Pancreas (tissue), 10 donors: Measurements from ENCODE around the gene EPN2. TPM values are rescaled to one million over a fixed set of nuclear protein-coding genes. Genes with fewer than 3 reads are reported as not detected.

ENCODE experiments used
- ATAC-seq, 4 donors: fragments of 200-7000 bp; cut with Tn5 transposase; one replicate each; pipeline versions ENCODE4 v1.8.0 to v1.9.1; 2020; ENCODE audit warnings: mild to moderate bottlenecking in 4 of 4, moderate library complexity in 4 of 4
- DNase-seq, 6 donors: peaks; one replicate each; pipeline ENCODE4 v3.0.0-alpha.2; 2020
- FAIRE-seq: peaks from 2 replicates; lab custom pipeline; 2012; peaks lifted over from hg19 to GRCh38; lab: Jason Lieb, UNC
- H3K27ac ChIP-seq, 4 donors: fragments of 200-600 bp; sonication (generic); 1 replicate in 3 of 4; 2 replicates in 1 of 4; pipeline versions ENCODE4 v1.5.0 to v1.8.0; 2020
- H3K27me3 ChIP-seq, 4 donors: fragments of 200-600 bp; one replicate each; pipeline ENCODE4 v1.8.0; 2021
- H3K36me3 ChIP-seq, 3 donors: fragments of 200-600 bp; sonication (generic) in 1 of 3; one replicate each; pipeline versions ENCODE4 v1.5.0 to v1.8.0; 2020 to 2021
- H3K4me1 ChIP-seq, 3 donors: fragments of 200-600 bp; one replicate each; pipeline ENCODE4 v1.8.0; 2021
- H3K4me3 ChIP-seq, 4 donors: fragments of 200-600 bp; sonication (generic) in 2 of 4; one replicate each; pipeline versions ENCODE4 v1.5.0 to v1.8.0; 2020 to 2021
- H3K9me3 ChIP-seq, 4 donors: fragments of 200-600 bp; one replicate each; pipeline ENCODE4 v1.8.0; 2021
- WGBS, 2 donors: extraction: QIAGEN DNeasy Blood & Tissue Kit; methylation state at CpG; one replicate each; pipeline ENCODE4 v1.1.7; 2013; 5-methylcytosine and 5-hydroxymethylcytosine counted together
- intact Hi-C, 3 donors: fragments of 100-400 bp; cut with DNase I; formaldehyde crosslinking; loops; one replicate each; pipeline versions ENCODE4 v1.11.1 to v1.14.2; 2022
- polyA plus RNA-seq, 2 donors: library from polyadenylated mRNA; stranded (reverse); fragments of 200-250 nt; gene quantifications; one replicate each; pipeline ENCODE4 v1.2.3, GENCODE V29; 2013
- total RNA-seq, 6 donors: library from RNA; stranded (reverse); fragmentation: NEBNext Ultra II Directional in 4 of 6; extraction: Animal tissue kit (Norgen Biotek cat#: 25700) in 4 of 6; gene quantifications; one replicate each; pipeline versions ENCODE4 v1.2.1 to v1.2.4, GENCODE V29; 2021 to 2023
- TF ChIP-seq, protein P1 (sequence below), 4 donors: fragments of 200-600 bp; sonication (generic) in 3 of 4; IDR thresholded peaks; one replicate each; pipeline versions ENCODE4 v1.5.0 to v1.8.0; 2021; ENCODE audit warnings: antibody characterized with exemption in 4 of 4
- donor health status: healthy with polysubstance abuse.
- donor health status: DM: no; HTN: no; CAD: no; lungs with moderate emphysema.
- donor health status: DM: no; HTN: no; CAD: no.
- donor health status: control.
- donor health status: control.
- donor health status: Bipolar disorder and iron deficiency.
- donor health status: DM: yes; HTN: yes; CAD: no.
- donor health status: DM: no; HTN: no; CAD: no.
- donor health status: DM: no; HTN: no; CAD: no.
- donor health status: DM: yes; HTN: yes; CAD: no.

Gene EPN2
- total and polyA plus RNA-seq, 8 donors: 13.4 to 29.4 (median 15.7) TPM

DNA sequence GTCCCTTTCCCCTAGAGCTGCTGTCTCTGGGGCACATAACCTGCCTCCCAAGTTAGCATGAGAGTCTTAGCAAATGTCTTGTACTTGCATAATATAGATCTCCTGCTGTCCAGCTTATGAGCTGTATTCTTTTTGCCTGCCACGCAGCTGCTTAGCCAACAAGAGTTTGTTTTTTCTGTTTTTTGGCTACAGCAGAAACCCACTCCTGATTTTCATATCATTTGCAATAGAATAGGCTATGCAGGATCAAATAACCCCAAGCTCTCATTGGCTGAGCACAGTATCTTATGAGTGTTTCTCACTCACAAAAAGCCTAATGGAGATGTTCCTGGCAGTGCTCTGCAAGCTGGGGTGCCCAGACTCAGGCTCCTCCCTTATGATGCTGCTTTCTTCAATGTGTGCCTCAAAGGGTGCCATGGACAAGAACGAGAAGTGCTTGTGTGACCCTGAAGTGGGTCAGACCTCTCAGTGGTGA, 102.2 kb downstream of the EPN2 start:
- Histone ChIP-seq H3K4me1 (peaks cover 0 to 3% (median 0%) of the 10 kb centered on the region in 3 donors), H3K9me3 (no peaks in the 10 kb centered on the region), H3K27me3 (no peaks in the 10 kb centered on the region), H3K4me3 (no peak overlapping the region), H3K27ac (no peak overlapping the region), H3K36me3 (peaks cover 0 to 3% (median 0%) of the 10 kb centered on the region in 3 donors)
- FAIRE-seq (no peak), ATAC-seq (no peak), DNase-seq (peak in 1 of 6 donors; percentile 2)
- TF ChIP-seq, protein P1, sequence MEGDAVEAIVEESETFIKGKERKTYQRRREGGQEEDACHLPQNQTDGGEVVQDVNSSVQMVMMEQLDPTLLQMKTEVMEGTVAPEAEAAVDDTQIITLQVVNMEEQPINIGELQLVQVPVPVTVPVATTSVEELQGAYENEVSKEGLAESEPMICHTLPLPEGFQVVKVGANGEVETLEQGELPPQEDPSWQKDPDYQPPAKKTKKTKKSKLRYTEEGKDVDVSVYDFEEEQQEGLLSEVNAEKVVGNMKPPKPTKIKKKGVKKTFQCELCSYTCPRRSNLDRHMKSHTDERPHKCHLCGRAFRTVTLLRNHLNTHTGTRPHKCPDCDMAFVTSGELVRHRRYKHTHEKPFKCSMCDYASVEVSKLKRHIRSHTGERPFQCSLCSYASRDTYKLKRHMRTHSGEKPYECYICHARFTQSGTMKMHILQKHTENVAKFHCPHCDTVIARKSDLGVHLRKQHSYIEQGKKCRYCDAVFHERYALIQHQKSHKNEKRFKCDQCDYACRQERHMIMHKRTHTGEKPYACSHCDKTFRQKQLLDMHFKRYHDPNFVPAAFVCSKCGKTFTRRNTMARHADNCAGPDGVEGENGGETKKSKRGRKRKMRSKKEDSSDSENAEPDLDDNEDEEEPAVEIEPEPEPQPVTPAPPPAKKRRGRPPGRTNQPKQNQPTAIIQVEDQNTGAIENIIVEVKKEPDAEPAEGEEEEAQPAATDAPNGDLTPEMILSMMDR (IDR thresholded peaks at IDR 0.05): no peak
- 79 to 82% methylated on average over 2 of the region's 2 CpGs for WGBS, 2 donors
- intact Hi-C loops: no loop called here

DNA sequence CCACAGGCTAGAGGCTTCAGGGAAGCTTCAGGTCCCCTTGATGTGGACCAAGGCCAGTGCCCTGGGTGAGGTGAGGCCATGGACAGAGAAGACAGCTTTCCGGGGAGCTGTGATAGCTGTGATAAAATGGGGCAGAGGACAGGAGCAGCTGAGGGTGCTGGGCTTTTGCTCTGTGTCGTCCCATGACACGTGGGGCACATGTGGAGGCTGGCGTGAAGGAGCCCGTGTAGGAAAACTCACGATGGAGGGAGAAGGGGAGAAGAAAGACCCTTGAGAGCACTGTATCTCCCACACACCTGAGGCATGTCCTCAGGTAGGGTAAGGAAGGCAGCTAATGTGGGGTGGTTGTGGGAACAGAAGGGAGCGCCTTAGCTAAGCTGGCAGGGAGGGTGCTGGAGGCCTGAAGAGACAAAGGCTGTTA, 104.1 kb downstream of the EPN2 start:
- peaks cover 0 to 3% (median 0%) of the 10 kb centered on the region in 3 donors for H3K4me1 ChIP-seq
- TF ChIP-seq, protein P1 (IDR thresholded peaks at IDR 0.05): no peak
- FAIRE-seq (no peak), ATAC-seq (no peak), DNase-seq (peak in 1 of 6 donors; percentile 38)
- no peaks in the 10 kb centered on the region for H3K36me3 ChIP-seq
- no peaks in the 10 kb centered on the region for H3K27me3 ChIP-seq
- intact Hi-C loops: no loop called here
- no peak overlapping the region for H3K4me3 ChIP-seq
- H3K27ac ChIP-seq: no peak overlapping the region
- no peaks in the 10 kb centered on the region for H3K9me3 ChIP-seq
- WGBS, 2 donors: 65 to 69% methylated on average over 7 of the region's 7 CpGs

DNA sequence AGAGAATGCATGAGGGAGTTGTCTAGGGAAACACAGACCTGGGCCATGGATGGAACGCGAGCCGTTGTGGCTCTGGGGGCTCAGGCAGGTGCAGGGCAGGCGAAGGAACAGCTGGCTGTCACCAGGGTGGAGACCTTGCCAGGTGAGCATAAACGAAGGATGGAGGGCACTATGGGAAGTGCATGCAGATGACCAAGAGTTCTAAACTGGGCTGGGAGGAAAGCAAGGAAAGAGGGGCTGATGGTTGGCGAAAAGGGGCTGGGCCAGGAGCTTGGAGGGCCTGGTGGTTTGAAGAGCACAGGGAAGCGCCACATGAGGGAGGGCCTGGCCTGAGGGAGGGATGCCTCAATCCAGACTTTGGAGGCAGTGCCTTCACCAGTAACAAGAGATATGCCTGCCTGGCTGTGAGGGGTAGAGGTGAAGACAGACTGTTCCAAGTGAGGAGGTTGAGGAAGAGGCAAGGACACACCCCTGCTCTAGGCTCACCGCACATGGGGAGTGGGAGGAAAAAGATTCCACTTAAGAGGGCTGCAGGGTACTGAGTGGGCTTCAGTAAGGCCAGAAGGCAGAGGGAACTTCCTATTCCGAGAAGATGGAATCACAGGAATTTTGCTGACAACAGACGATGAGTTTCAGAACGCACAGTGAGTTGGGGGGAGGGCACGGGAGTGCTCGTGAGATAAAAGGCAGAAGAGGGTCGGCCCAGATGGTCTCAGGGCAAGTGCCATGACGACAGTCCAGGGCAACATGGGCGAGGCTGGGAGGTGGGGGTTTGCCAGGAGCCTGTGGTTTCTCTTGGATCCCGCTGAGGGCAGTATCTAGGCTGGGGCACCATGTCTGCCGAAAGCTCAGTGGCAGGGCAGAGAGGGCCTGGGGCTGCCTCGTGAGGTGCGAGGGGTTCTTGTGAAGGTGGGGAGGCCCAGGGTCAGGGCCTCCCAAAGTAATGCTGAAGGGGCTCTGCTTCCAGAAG, 104.8 kb downstream of the EPN2 start:
- peaks cover 0 to 3% (median 0%) of the 10 kb centered on the region in 3 donors for H3K4me1 ChIP-seq
- no peaks in the 10 kb centered on the region for H3K36me3 ChIP-seq
- FAIRE-seq (no peak), DNase-seq (peak in 1 of 6 donors; percentile 49), ATAC-seq (no peak)
- no peaks in the 10 kb centered on the region for H3K27me3 ChIP-seq
- H3K4me3 ChIP-seq: no peak overlapping the region
- TF ChIP-seq, protein P1 (IDR thresholded peaks at IDR 0.05): no peak
- WGBS, 2 donors: 77 to 79% methylated on average over 20 of the region's 20 CpGs
- H3K27ac ChIP-seq: no peak overlapping the region
- no peaks in the 10 kb centered on the region for H3K9me3 ChIP-seq
- intact Hi-C loops: no loop called here

DNA sequence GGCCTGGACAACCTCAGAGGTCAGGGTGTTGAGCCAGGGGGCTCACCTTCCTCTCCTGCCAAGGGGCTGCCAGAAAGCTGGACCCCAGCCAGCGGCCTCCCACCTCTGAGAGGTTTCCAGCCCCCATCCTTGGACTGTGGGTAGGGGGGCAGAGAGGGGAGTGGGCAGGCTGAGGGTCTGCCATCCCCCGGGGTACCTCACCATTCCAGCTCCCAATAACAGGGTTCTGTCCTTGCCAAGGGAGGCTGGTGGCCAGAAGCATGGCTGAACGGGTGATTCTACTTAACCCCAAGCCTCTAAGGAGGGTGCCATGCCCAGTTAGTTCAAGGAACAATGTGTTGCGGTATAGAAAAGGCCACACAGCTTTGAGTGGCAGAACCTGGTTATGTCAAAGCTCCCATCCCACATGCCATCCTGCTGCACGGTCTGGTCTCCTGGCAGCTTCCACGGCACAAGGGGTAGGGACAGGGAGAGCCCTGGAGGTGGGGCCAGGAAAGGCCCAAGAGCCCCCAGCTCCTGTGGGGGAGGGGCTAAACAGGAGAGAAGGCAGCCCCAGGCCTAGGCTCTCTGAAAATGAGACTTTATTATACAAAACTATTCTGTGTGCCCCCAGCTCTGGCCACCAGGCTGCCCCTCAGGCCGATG, 105.6 kb downstream of the EPN2 start:
- H3K27me3 ChIP-seq: no peaks in the 10 kb centered on the region
- no peak overlapping the region for H3K4me3 ChIP-seq
- no peaks in the 10 kb centered on the region for H3K9me3 ChIP-seq
- H3K36me3 ChIP-seq: no peaks in the 10 kb centered on the region
- H3K27ac ChIP-seq: no peak overlapping the region
- H3K4me1 ChIP-seq: peaks cover 0 to 3% (median 0%) of the 10 kb centered on the region in 3 donors
- FAIRE-seq: no peak
- 73 to 82% methylated on average over 7 of the region's 7 CpGs for WGBS, 2 donors
- intact Hi-C loops: no loop called here
- DNase-seq: peak in 1 of 6 donors; percentile 57
- TF ChIP-seq, protein P1 (IDR thresholded peaks at IDR 0.05): no peak
- no peak for ATAC-seq
